ENCODE measurements around the gene CALCB. TPM values are rescaled to one million over a fixed set of nuclear protein-coding genes. Genes with fewer than 3 reads are reported as not detected.

CALCB gene
- total RNA-seq, 1 donor from 2014 or later: not detected

GRCh38 chr11:15097411-15097810 lies 24.0 kb downstream of the CALCB start:
- DNase-seq (ENCODE audit: low spot score, unreplicated experiment): no peak
- Mint-ChIP-seq H3K4me1 (ENCODE audit: low read depth) (no peaks in the 10 kb centered on the region), H3K27me3 (peaks cover 22% of the 10 kb centered on the region), H3K36me3 (ENCODE audit: insufficient read depth) (no peaks in the 10 kb centered on the region), H3K9me3 (ENCODE audit: low read depth) (no peaks in the 10 kb centered on the region), H3K4me3 (ENCODE audit: low read depth) (no peak overlapping the region), H3K27ac (no peak overlapping the region)
- TF ChIP-seq, protein P1, sequence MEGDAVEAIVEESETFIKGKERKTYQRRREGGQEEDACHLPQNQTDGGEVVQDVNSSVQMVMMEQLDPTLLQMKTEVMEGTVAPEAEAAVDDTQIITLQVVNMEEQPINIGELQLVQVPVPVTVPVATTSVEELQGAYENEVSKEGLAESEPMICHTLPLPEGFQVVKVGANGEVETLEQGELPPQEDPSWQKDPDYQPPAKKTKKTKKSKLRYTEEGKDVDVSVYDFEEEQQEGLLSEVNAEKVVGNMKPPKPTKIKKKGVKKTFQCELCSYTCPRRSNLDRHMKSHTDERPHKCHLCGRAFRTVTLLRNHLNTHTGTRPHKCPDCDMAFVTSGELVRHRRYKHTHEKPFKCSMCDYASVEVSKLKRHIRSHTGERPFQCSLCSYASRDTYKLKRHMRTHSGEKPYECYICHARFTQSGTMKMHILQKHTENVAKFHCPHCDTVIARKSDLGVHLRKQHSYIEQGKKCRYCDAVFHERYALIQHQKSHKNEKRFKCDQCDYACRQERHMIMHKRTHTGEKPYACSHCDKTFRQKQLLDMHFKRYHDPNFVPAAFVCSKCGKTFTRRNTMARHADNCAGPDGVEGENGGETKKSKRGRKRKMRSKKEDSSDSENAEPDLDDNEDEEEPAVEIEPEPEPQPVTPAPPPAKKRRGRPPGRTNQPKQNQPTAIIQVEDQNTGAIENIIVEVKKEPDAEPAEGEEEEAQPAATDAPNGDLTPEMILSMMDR (IDR thresholded peaks at IDR 0.05; ENCODE audit: unreplicated experiment): no peak

GRCh38 chr11:15099267-15099666 lies 25.9 kb downstream of the CALCB start:
- DNase-seq (ENCODE audit: low spot score, unreplicated experiment): no peak
- Mint-ChIP-seq H3K4me1 (ENCODE audit: low read depth) (no peaks in the 10 kb centered on the region), H3K27me3 (peaks cover 22% of the 10 kb centered on the region), H3K36me3 (ENCODE audit: insufficient read depth) (no peaks in the 10 kb centered on the region), H3K27ac (no peak overlapping the region), H3K4me3 (ENCODE audit: low read depth) (no peak overlapping the region), H3K9me3 (ENCODE audit: low read depth) (peaks cover 6% of the 10 kb centered on the region)
- TF ChIP-seq, protein P1 (IDR thresholded peaks at IDR 0.05; ENCODE audit: unreplicated experiment): no peak

DNA sequence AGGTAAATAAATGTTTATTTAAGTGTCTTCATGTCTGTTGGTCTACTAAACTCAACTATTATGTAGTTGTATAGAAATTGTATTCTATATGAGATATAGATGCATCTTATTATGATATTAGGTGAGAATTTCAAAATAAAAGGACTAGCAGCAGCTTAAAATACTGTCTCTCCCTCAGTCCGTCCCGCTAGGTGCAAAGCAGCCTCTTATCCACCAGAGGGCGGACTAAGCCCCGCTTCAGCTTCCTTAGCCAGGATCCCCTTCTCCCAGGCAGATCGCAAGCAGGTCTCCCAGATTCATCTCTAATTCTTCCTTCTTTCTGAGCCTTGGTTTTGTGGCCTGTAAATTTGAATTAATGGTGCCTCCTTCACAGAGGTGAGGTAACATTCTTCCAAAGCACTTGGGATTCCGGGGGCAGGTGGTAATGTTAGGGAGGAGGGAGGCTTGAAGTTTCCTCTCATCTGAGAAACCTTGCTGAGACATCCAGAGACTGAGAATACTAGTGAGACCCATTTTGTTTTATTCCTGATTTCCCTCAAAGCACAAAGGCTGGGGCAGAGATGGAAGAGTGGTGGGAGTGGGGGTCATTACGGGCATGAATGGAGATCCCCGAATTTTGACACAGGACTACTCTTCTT lies 27.8 kb downstream of the CALCB start:
- TF ChIP-seq, protein P1 (IDR thresholded peaks at IDR 0.05; ENCODE audit: unreplicated experiment): peak; percentile 93
- H3K4me1 Mint-ChIP-seq (ENCODE audit: low read depth): no peaks in the 10 kb centered on the region
- peaks cover 6% of the 10 kb centered on the region for H3K9me3 Mint-ChIP-seq (ENCODE audit: low read depth)
- H3K36me3 Mint-ChIP-seq (ENCODE audit: insufficient read depth): no peaks in the 10 kb centered on the region
- DNase-seq (ENCODE audit: low spot score, unreplicated experiment): peak; percentile 59
- H3K27me3 Mint-ChIP-seq: peaks cover 31% of the 10 kb centered on the region
- no peak overlapping the region for H3K4me3 Mint-ChIP-seq (ENCODE audit: low read depth)
- no peak overlapping the region for H3K27ac Mint-ChIP-seq

GRCh38 chr11:15104166-15104565 lies 30.8 kb downstream of the CALCB start:
- TF ChIP-seq, protein P1 (IDR thresholded peaks at IDR 0.05; ENCODE audit: unreplicated experiment): no peak
- no peak for DNase-seq (ENCODE audit: low spot score, unreplicated experiment)
- H3K4me1 Mint-ChIP-seq (ENCODE audit: low read depth): peaks cover 9% of the 10 kb centered on the region
- no peak overlapping the region for H3K27ac Mint-ChIP-seq
- no peaks in the 10 kb centered on the region for H3K36me3 Mint-ChIP-seq (ENCODE audit: insufficient read depth)
- peaks cover 6% of the 10 kb centered on the region for H3K9me3 Mint-ChIP-seq (ENCODE audit: low read depth)
- no peak overlapping the region for H3K4me3 Mint-ChIP-seq (ENCODE audit: low read depth)
- H3K27me3 Mint-ChIP-seq: peaks cover 25% of the 10 kb centered on the region

DNA sequence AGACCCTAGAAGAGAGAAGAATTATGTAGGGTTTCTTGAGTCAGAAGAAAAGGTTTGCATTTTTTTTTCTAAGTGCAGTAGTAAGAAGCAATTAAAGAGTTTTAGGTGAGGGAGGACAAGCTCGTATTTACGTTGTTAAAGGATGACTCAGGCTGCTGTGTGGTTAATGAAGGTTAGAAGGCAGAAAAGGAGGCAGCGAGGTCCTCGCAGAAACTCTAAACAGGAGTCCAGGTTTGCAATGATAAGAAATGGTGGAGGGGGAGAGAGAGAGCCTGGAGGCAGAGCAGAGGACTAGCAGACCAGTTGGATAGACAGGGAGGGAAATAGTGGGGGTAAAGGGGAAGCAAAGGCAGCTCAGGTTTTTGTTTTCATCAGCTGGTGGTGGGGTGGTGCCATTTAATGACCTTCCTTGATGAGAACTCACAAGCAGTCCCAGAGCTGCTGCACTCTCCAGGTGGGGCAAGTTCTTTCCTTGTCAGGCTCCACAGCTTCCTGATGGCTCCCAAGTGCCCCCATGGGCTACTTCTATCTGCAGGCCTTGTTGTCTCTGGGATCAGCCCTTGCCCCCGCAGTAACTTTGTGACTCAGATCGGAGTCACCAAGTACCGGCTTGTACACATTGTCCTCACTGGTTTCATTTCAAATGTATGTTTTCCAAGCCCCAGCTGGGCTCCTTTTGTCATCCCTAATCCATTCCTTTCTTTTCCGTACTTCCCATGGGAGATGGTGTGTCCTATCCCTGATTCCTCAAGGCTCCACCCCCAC lies 33.0 kb downstream of the CALCB start:
- TF ChIP-seq, protein P1 (IDR thresholded peaks at IDR 0.05; ENCODE audit: unreplicated experiment): no peak
- H3K27ac Mint-ChIP-seq: no peak overlapping the region
- no peaks in the 10 kb centered on the region for H3K36me3 Mint-ChIP-seq (ENCODE audit: insufficient read depth)
- H3K27me3 Mint-ChIP-seq: peaks cover 18% of the 10 kb centered on the region
- peaks cover 9% of the 10 kb centered on the region for H3K4me1 Mint-ChIP-seq (ENCODE audit: low read depth)
- no peak overlapping the region for H3K4me3 Mint-ChIP-seq (ENCODE audit: low read depth)
- no peak for DNase-seq (ENCODE audit: low spot score, unreplicated experiment)
- peaks cover 6% of the 10 kb centered on the region for H3K9me3 Mint-ChIP-seq (ENCODE audit: low read depth)
